NOMO-1 (cell line): ENCODE results near the gene PTP4A1.
"Not testable (repeated sequence)": the region's sequence is repeated elsewhere in the genome, so short reads cannot be mapped to it uniquely, and the experiment has no call there.

Experiments used
- DNase-seq, 2 experiments: peaks; one replicate each; lab custom pipeline; 2025; ENCODE audit not compliant: unreplicated experiment in 2 of 2; lab: John Stamatoyannopoulos, UW

Gene PTP4A1

DNA sequence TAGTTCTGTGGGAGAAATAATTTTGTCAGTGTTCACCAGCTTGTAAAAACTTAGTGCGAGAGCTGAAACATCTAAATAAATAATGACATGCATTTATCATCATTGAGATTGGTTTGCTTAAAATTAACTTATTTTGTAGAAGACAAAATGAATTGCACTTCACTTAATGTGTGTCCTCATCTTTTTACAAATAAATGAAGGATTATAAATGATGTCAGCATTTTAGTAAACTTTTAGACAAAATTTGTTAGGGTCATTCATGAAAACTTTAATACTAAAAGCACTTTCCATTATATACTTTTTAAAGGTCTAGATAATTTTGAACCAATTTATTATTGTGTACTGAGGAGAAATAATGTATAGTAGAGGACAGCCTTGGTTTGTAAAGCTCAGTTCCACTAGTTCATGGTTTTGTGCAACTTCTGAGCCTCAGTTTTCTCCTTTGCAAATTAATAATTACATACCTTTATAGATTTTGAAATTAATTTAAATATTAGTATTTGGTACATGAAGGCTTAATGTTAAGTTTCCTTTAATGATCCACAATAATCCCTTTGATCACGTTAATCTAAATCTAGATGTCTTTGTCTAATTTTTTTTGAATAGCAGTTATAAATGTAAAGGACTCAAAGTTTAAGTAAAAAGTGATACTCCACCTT is 9.2 kb downstream of the PTP4A1 start:
- no peak for DNase-seq

DNA sequence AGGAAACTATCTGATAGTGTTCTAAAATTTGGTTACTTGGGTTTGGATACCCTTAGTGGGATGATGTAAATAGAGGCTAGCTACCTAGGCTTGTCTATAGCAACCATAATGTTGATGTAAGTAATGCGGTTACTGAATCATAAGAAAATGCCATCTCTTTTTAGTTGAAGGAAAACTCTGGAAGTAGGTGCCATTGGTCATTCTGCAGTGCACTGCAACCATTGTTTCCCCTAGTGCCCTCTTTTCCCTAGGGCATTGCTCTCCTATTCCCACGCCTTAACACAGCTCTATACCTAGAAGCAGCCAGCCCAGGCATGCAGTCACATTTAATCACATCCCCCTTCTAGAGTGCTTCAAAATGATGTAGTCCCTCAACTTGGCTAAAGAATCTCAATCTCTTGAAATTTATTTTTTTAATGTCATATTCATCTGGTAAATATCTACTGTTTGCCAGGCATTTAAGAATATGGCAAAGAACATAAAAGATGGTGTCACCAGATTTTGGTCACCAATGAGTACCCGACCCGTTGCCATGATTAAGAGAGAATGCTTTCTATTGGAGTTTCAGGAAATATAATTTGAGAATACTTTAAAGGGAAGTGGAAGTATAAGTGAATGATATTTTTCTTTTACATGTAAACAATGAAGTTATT is 10.4 kb downstream of the PTP4A1 start:
- DNase-seq: no peak

GRCh38 chr6:63584125-63584514 is 11.8 kb downstream of the PTP4A1 start:
- DNase-seq: no peak

DNA sequence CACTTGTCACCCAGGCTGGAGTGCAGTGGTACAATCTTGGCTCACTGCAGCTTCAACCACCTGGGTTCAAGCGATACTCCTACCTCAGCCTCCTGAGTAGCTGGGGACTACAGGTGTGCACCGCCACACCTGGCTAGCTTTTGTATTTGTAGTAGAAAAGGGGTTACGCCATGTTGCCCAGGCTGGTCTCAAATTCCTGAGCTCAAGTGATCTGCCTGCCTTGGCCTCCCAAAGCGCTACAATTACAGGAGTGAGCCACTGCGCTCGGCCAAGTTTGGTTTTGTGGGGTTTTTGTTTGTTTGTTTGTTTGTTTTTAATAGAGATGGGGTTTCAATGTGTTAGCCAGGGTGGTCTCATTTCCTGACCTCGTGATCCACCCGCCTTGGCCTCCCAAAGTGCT is 12.3 kb downstream of the PTP4A1 start:
- DNase-seq: no peak

DNA sequence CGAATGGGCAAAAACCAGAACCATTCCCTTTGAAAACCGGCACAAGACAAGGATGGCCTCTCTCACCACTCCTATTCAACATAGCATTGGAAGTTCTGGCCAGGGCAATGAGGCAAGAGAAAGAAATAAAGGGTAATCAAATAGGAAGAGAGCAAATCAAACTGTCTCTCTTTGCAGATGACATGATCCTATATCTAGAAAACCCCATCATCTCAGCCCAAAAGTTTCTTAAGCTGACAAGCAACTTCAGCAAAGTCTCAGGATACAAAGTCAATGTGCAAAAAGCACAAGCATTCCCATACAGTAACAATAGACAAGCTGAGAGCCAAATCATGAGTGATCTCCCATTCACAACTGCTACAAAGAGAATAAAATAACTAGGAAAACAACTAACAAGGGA is 13.4 kb downstream of the PTP4A1 start:
- DNase-seq: not testable (repeated sequence)

- no peak for DNase-seq
These were observed 17.7 kb downstream of the PTP4A1 start for GRCh38 chr6:63589952-63590411.

- DNase-seq: no peak
These were observed 20.6 kb downstream of the PTP4A1 start for GRCh38 chr6:63592886-63593285.

GRCh38 chr6:63597141-63598048 is 25.1 kb downstream of the PTP4A1 start:
- no peak for DNase-seq

- peak; percentile 41 to 70 for DNase-seq
These were observed 26.1 kb downstream of the PTP4A1 start for GRCh38 chr6:63598049-63599036.

DNA sequence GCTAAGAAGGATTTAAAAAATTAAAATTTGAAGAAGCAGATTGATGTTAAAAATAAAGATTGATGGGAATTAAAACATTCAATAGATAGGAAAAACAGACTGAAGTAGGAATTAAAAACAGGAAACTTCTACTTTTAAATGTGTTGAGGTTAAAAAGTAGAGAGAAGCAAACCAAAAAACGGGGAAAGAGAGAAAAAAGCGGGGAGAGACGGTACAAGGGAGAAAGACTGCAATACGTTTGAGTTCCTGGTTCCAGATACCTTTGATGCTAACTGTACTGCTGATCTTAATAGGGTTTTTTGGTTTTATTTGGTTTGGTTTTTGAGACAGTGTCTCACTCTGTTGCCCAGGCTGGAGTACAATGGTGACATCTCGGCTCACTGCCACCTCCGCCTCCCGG is 27.0 kb downstream of the PTP4A1 start:
- DNase-seq: no peak

- peak in 1 of 2 experiments; percentile 62 for DNase-seq
These were observed 27.9 kb downstream of the PTP4A1 start for GRCh38 chr6:63600136-63600535.

GRCh38 chr6:63609231-63609630 is 37.0 kb downstream of the PTP4A1 start:
- no peak for DNase-seq

DNA sequence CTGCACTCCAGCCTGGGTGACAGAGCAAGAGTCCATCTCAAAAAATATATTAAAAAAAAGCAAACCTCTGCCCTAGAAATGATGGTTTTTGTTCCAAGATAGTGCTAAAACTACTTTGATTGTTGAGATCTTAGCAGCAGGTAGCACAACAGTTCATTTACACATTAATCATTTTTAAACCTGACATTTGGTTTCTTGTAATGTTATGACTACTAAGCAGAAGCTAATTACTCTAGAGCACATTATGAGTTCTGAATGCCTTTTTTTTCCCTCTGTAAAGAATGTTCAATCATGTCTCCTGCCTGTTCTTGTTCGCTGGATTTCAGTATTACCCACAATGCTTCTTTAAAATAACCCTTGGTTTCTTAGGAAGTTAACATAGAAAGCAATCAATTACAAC is 38.7 kb downstream of the PTP4A1 start:
- no peak for DNase-seq

- no peak for DNase-seq
These were observed 39.3 kb downstream of the PTP4A1 start for GRCh38 chr6:63611560-63611959.

DNA sequence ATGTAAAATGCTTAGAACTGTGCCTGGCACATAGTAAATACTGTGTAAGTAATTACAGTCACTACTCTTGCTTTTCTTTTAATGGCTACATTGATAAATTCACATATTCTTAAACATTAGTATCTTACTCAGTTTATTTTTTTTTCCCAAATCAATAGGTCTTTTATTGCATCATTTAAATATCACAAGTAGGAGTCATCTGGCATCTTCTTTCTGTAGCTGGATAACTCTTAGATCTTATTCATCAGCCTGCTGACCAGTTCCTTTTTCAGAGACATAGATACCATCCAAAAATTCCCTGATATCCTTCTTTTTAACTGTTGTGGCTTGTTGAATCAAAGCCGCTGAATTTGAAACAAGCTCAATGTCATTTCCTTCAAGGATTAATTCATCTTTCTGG is 43.3 kb downstream of the PTP4A1 start:
- DNase-seq: no peak
